Measurements from ENCODE around the gene MTURN.

MTURN gene

GRCh38 chr7:30209951-30210350 is 75.2 kb downstream of the MTURN start:
- DNase-seq (ENCODE audit: low read depth) = no peak
